GM19035 (cell line): ENCODE measurements around the gene FOXJ3.

Experiments
- ATAC-seq: cut with Tn5 transposase; IDR thresholded peaks from one replicate; pipeline ENCODE4 v1.9.1; 2021; ENCODE audit not compliant: unreplicated experiment

The FOXJ3 gene

GRCh38 chr1:42334240-42335049 is 590 bp downstream of the FOXJ3 start:
- ATAC-seq = peak; percentile 52

DNA sequence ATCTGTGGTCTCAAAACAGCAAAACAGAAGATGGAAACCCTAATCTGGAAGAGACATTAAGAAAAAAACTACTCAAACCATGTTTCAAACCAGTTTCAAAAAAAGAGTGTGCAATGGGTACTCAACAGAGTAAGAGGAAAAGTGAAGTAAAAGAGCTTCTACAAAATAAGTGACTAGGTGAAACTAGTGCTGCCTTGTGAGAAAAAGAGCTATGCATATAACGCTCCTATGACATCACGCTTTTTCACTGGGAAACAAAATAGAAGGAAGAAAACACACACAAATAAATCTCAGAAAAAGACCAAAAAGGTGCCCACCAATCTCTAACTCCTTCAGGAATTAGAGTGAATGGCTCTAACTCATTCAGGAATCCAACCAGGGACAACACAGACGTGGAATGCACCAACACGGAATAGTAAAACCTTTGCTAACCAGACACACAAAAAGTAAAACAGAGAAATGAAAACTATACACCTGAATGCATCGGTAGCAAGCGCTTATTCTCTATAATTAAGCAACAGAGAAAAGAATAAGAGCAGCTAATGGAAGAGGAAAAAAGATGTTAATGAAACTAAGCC is 1.3 kb downstream of the FOXJ3 start:
- no peak for ATAC-seq

DNA sequence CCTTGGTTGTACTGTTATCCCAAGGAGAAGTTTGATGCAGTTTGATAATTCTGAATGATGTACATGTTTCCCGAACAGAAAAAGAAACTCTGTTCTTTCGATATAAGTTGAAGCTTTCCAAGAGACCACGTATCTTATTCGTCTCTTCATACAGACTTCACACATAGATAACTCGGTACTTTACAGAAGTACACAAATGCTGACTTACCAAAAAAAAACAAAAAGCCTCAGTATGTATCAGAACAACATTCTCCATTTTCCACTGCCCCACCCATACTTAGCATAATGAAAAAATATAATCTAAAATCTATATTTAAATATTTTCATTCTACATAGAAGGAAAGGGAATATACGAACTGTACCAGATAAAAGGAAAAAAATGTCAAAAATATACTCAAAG is 2.2 kb downstream of the FOXJ3 start:
- ATAC-seq = no peak

- no peak for ATAC-seq
Measured at GRCh38 chr1:42330215-42330614, 4.8 kb downstream of the FOXJ3 start.

DNA sequence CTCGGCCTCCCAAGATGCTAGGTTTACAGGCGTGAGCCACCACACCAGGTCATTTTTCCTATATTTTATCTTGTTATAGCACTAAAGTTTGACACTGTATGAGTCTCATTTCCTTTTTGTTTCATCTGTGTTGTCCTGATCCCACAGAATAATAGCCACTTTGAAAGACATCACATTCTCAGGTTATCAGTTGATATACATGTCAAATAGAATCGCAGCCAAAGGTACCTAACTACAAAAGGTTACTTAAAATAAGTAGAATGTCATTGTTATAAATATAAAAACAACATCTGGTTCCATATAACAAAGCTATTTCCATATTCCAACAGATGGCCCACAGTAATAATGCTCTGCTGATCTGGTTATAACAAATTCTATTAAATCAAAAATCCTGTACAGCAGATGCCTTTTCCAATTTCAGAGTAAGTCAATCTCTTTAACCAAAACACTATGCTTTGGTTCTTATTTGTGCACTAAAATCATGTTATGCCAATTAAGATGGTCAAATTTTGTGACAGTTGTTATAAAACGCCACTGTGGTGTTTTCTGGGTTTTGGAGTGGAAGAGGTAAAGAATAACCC is 6.0 kb downstream of the FOXJ3 start:
- ATAC-seq = no peak

DNA sequence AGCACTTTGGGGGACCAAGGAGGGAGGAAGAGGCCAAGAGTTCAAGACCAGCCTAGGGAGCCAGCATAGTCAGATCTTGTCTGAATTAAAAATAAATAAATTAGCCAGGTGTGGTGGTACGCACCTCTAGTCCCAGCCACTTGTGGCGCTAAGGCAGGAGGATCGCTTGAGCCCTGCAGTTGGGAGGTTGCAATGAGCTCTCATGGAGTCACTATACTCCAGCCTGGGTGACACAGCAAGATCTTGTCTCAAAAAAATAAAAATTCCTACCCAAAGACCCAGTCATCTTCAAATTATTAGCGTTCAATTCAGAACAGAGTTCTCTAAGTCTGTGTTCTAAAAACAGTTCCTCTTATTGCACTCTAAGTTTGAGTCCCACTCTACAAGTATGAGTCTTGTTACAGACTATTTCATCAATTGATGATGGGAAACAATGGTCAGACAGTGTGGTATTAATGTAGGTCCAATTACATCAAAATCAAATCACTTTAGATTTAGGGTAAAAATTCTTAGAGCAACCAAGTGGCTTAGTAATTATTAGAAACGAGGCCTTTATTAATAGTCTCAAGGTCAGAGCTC is 6.9 kb downstream of the FOXJ3 start:
- ATAC-seq = no peak

DNA sequence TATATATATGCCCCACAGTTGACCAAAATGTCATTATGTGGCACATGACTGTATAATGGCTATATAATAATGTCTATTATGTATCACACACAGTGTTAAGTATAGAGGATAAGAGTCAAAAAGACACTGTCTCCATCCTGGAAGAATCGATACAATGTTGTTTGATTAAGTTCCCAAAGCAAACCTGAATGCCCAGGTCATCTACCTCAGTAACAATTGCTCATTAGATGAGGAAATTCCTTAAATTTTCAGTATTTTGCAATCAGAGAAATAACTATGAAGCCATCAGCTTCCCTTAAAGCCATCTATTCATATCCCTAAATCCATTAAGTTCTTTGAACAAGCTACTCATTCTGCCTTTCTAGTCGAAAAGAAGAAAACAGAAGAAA is 10.0 kb downstream of the FOXJ3 start:
- ATAC-seq = no peak

GRCh38 chr1:42324398-42325013 is 10.5 kb downstream of the FOXJ3 start:
- ATAC-seq = no peak

DNA sequence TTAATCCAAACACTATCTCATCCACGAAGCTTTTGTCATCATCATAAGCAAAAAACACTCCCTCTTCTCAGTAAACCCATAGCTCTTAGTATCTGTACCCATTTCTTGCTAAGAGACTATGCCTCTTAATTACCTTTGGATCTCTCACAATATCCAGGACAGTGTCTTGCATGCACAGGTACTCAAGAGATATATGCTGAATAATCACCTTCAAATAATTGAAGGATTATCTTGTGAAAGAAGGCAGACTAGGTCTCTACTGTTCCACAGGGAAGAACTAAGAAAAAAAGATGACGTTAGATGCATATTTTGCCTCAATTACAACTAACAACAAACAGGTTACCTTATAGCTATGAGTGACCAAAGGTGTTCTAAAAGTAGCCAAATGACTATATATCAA is 11.5 kb downstream of the FOXJ3 start:
- ATAC-seq = no peak

GRCh38 chr1:42322577-42322976 is 12.5 kb downstream of the FOXJ3 start:
- no peak for ATAC-seq

- ATAC-seq = no peak
Measured at GRCh38 chr1:42321731-42322130, 13.3 kb downstream of the FOXJ3 start.

DNA sequence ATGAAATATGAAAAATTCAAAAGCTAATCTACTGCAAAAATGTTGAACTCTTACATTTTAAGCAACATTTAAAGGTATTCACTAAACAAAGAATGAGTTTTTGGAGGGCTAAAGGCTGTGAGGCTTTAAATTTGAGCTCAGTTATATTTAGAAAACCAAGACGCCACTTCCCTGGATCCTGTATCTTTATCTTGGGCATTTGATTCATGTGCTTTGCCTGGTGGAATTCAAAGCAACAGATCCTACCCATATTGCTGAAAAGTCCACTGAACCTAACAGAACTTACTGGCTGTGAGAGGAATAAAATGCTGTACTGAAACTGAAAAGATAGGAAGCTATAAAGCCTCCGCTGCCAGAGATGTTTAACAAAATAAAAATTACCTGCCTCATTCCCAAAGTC is 14.3 kb downstream of the FOXJ3 start:
- no peak for ATAC-seq

DNA sequence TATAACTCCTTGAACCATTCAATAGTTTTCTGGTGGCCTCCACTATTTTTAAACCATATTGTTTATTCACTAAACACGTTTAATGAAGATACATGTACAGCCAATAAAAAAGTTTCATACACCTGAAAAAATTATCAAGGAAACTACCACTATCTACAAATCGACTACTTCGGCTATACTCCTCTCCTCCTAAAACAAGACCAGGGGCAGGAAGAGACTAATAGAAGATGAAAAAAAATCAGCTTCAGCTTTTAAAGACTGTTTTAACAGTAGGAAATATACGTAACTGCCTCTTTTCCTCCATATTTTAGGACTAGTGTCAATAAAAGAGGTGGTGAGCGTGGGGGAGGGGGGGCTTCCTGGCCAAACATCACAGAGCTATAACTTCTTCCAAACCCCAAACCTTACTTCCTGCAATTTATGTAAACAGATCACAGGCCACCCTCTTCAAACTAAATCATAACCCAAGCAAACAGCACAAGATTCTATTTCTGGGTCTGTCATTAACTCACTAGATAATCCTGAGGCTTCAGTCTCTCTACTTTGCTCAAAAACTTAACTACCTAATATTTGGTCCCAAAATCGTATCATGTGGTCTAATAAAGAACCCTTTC is 15.1 kb downstream of the FOXJ3 start:
- ATAC-seq = no peak

DNA sequence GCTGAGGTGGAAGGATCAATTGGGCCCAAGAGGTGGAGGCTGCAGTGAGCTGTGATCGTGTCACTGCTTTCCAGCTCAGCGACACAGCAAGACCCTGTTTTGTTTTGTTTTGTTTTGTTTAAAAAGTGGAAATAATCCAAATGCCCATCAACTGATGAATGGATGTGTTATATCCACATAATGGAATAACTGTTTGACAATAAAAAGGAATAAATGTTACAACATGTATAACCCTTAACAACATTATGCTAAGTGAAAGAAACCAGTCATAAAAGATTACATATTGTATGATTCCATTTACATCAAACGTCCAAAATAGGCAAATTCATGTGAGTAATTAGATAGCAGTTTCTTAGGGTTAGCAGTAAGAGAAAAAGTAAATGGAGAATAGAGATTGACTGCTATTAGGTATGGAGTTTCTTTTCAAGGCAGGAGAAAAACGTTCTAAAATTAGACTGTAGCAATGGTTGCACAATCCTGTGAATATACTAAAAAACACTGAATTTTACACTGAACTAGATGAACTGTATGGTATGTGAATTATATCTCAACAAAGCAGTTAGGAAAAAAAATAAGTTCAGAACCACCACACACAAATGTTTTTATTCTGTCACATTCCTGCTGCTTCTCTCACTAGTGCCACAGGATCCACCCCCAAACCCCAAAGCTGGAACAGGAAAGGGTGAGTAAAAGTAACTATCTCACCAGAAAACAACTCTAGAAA is 15.7 kb downstream of the FOXJ3 start:
- no peak for ATAC-seq

DNA sequence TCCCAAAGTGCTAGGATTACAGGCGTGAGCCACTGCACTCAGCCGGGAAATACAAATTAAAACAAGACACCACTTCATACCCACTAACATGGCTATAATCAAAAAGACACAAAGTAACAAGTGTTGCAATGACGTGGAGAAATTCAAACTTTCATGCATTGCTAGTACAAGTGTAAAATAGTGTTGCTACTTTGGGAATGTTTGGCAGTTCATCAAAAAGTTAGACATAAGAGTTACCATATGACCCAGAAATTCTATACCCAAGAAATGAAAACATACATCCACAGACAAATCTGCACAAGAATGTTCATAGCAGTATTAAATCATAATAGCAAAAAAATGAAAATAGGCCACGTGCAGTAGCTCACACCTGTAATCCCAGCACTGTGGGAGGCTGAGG is 16.4 kb downstream of the FOXJ3 start:
- no peak for ATAC-seq

GRCh38 chr1:42317308-42317707 is 17.7 kb downstream of the FOXJ3 start:
- ATAC-seq = no peak

DNA sequence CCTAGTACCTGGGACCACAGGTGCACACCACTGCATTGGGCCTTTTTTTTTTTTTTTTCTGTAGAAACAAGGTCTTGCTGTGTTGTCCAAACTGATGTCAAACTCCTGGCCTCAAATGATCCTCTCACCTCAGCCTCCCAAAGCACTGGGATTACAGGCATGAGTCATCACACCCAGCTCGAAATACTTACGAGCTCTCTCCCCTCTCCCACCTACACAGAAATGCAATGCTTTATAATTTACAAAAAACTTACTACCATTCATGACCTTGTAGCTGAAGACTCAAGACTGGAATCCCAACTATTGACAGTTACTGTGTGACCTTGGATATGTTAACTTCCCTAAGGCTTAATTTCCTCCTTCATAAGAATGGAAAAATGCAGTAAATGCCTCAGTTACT is 18.7 kb downstream of the FOXJ3 start:
- ATAC-seq = no peak

GRCh38 chr1:42315500-42315899 is 19.5 kb downstream of the FOXJ3 start:
- ATAC-seq = no peak

DNA sequence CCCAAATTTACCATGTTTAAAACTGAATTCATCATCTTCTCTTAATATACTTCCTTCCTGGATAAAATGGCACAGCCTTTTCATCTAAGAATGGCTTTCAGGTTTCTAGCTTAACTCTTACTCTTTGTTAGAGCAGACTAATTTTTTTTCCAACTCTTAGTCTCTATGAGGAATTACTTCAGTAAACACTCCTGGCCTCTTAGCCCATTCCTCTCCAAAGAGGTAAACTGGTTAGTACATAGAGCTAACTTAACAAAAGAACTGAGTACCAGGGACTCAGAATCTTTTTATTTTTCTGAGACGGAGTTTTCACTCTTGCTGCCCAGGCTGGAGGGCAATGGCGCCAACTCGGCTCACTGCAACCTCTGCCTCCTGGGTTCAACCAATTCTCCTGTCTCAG is 21.1 kb downstream of the FOXJ3 start:
- ATAC-seq = no peak

DNA sequence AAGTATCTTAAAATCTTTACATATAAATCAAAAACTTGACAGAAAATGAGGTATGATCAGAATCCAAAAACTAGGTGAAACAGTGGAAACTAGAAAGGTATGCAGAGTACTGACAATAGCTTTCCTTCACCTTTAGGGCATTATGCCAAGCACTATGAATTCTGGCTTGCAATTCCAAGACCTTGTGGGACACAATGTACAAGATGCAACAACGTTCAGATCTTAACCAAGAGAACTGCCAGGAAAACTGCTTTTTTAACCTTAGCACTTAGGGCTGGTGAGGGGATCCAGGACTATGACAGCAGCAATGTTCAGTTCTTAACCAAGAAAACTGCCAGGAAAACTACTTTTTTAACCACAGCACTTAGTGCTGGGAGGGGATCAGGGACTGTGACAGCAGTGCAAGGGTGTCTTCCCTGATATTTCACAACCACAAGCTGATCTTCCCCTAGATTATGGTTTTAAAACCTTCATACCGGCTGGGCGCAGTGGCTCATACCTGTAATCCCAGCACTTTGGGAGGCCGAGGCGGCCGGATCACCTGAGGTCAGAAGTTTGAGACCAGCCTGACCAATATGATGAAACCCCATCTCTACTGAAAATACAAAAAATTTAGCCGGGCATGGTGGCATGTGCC is 22.3 kb downstream of the FOXJ3 start:
- ATAC-seq = no peak
